ENCODE measurements around the gene ELOVL3.
"Not testable (repeated sequence)": the region's sequence is repeated elsewhere in the genome, so short reads cannot be mapped to it uniquely, and the experiment has no call there.

GRCh38 chr10:102188941-102189898, 36.9 kb upstream of the ELOVL3 start:
- not testable (repeated sequence) for TF ChIP-seq CTCF, POLR2A (IDR thresholded peaks at IDR 0.05)
